Neuronal stem cell (in vitro differentiated cells): ENCODE data around the gene CASP7.

Experiments
- DNase-seq: peaks from one replicate; pipeline ENCODE4 v3.0.0-alpha.2; 2013; ENCODE audit warnings: low spot score
- H2AFZ ChIP-seq: one replicate; pipeline ENCODE4 v1.6.1; 2013; ENCODE audit warnings: mild to moderate bottlenecking, low read length, inconsistent platforms
- H2AK5ac ChIP-seq: 2 replicates; pipeline ENCODE4 v1.6.1; 2013; ENCODE audit warnings: low read depth, mild to moderate bottlenecking, inconsistent platforms, low read length, moderate library complexity, mixed read lengths
- H2BK120ac ChIP-seq: 2 replicates; pipeline ENCODE4 v1.6.1; 2013; ENCODE audit warnings: low read depth, mild to moderate bottlenecking, inconsistent platforms, low read length, moderate library complexity, mixed read lengths
- H2BK12ac ChIP-seq: one replicate; pipeline ENCODE4 v1.6.1; 2013; ENCODE audit warnings: low read length, inconsistent platforms
- H2BK15ac ChIP-seq: 2 replicates; pipeline ENCODE4 v1.6.1; 2013; ENCODE audit warnings: mild to moderate bottlenecking, low read length, inconsistent platforms, mixed read lengths
- H2BK5ac ChIP-seq: one replicate; pipeline ENCODE4 v1.6.1; 2013; ENCODE audit warnings: inconsistent platforms, mild to moderate bottlenecking, low read length, moderate library complexity
- H3K14ac ChIP-seq: one replicate; pipeline ENCODE4 v1.6.1; 2013; ENCODE audit warnings: low read length, inconsistent platforms
- H3K18ac ChIP-seq: 2 replicates; pipeline ENCODE4 v1.6.1; 2013; ENCODE audit warnings: low read length, inconsistent platforms
- H3K23ac ChIP-seq: 2 replicates; pipeline ENCODE4 v1.6.1; 2013; ENCODE audit warnings: low read depth, mild to moderate bottlenecking, mixed read lengths, low read length, inconsistent platforms; ENCODE audit not compliant: poor library complexity
- H3K27ac ChIP-seq: replicated peaks from 3 replicates; pipeline ENCODE4 v1.5.1; 2013; ENCODE audit warnings: low read length, inconsistent platforms
- H3K27me3 ChIP-seq, 3 experiments: 2 replicates each; pipeline ENCODE4 v1.6.1; 2013; ENCODE audit warnings: low read length in 3 of 3, mild to moderate bottlenecking in 2 of 3, inconsistent platforms in 1 of 3, low read depth in 1 of 3, mixed read lengths in 1 of 3, moderate library complexity in 1 of 3; ENCODE audit not compliant: control insufficient read depth in 3 of 3, insufficient read depth in 3 of 3
- H3K36me3 ChIP-seq, 2 donors: replicated peaks in 1 of 2; 2 replicates each; pipeline ENCODE4 v1.6.1; 2013; ENCODE audit warnings: low read length in 2 of 2; ENCODE audit not compliant: control insufficient read depth in 2 of 2, insufficient read depth in 2 of 2
- H3K4ac ChIP-seq: 2 replicates; pipeline ENCODE4 v1.6.1; 2013; ENCODE audit warnings: inconsistent platforms, mild to moderate bottlenecking, low read length, moderate library complexity
- H3K4me1 ChIP-seq, 2 donors: 1 replicate in 1 of 2; 2 replicates in 1 of 2; pipeline ENCODE4 v1.6.1; 2013; ENCODE audit warnings: low read length in 2 of 2, low read depth in 1 of 2; ENCODE audit not compliant: control insufficient read depth in 2 of 2, insufficient read depth in 1 of 2
- H3K4me2 ChIP-seq: one replicate; pipeline ENCODE4 v1.6.1; 2013; ENCODE audit warnings: mild to moderate bottlenecking, low read length, inconsistent platforms; ENCODE audit not compliant: insufficient read depth, poor library complexity, severe bottlenecking
- H3K4me3 ChIP-seq, 2 donors: 2 replicates each; pipeline ENCODE4 v1.5.1; 2013; ENCODE audit warnings: low read length in 2 of 2, mild to moderate bottlenecking in 2 of 2, inconsistent platforms in 1 of 2, moderate library complexity in 1 of 2
- H3K79me1 ChIP-seq: one replicate; pipeline ENCODE4 v1.6.1; 2013; ENCODE audit warnings: low read depth, mild to moderate bottlenecking, inconsistent platforms, low read length, moderate library complexity
- H3K9ac ChIP-seq: one replicate; pipeline ENCODE4 v1.6.1; 2013; ENCODE audit warnings: mild to moderate bottlenecking, low read depth, low read length, inconsistent platforms; ENCODE audit not compliant: poor library complexity
- H3K9me3 ChIP-seq, 2 donors: replicated peaks in 1 of 2; 2 replicates each; pipeline versions ENCODE3 to v1.6.1; 2013; ENCODE audit warnings: low read length in 2 of 2, mild to moderate bottlenecking in 2 of 2, inconsistent platforms in 1 of 2, low read depth in 1 of 2, mixed read lengths in 1 of 2, moderate library complexity in 1 of 2; ENCODE audit not compliant: control insufficient read depth in 2 of 2, insufficient read depth in 1 of 2
- H4K8ac ChIP-seq: one replicate; pipeline ENCODE4 v1.6.1; 2013; ENCODE audit warnings: low read depth, mild to moderate bottlenecking, inconsistent platforms, low read length, moderate library complexity
- H4K91ac ChIP-seq: one replicate; pipeline ENCODE4 v1.6.1; 2013; ENCODE audit warnings: low read length, low read depth, mild to moderate bottlenecking, inconsistent platforms; ENCODE audit not compliant: poor library complexity
- WGBS, 2 donors: extraction: QIAGEN DNeasy Blood & Tissue Kit; methylation state at CpG; one replicate each; pipeline ENCODE4 v1.1.7; 2013; ENCODE audit warnings: missing lambda C conversion rate in 2 of 2, mixed read lengths in 1 of 2; ENCODE audit not compliant: insufficient read length in 2 of 2, insufficient replicate concordance in 1 of 2; ENCODE audit errors: extremely low coverage in 2 of 2; 5-methylcytosine and 5-hydroxymethylcytosine counted together

CASP7 gene

GRCh38 chr10:113775686-113776294 lies 96.1 kb downstream of the CASP7 start:
- H3K9ac ChIP-seq: no peak overlapping the region
- H2BK15ac ChIP-seq: no peak overlapping the region
- H3K36me3 ChIP-seq: no peaks in the 10 kb centered on the region
- H3K23ac ChIP-seq: no peak overlapping the region
- peaks cover 0 to 8% (median 0%) of the 10 kb centered on the region in 3 experiments for H3K27me3 ChIP-seq
- no peak overlapping the region for H3K4ac ChIP-seq
- H3K4me1 ChIP-seq: no peaks in the 10 kb centered on the region
- no peak overlapping the region for H3K27ac ChIP-seq
- no CpG with 5 or more reads among the region's 4 CpGs for WGBS, 2 donors
- H3K79me1 ChIP-seq: no peaks in the 10 kb centered on the region
- H4K8ac ChIP-seq: no peak overlapping the region
- no peak overlapping the region for H2AFZ ChIP-seq
- no peak overlapping the region for H3K4me2 ChIP-seq
- no peak overlapping the region for H3K18ac ChIP-seq
- no peak overlapping the region for H2BK5ac ChIP-seq
- H3K14ac ChIP-seq: no peak overlapping the region
- H3K4me3 ChIP-seq: no peak overlapping the region
- DNase-seq: no peak
- H2BK120ac ChIP-seq: no peak overlapping the region
- H2AK5ac ChIP-seq: no peak overlapping the region
- no peak overlapping the region for H4K91ac ChIP-seq
- H3K9me3 ChIP-seq: no peaks in the 10 kb centered on the region
- no peak overlapping the region for H2BK12ac ChIP-seq

GRCh38 chr10:113776553-113776952 lies 96.8 kb downstream of the CASP7 start:
- Histone ChIP-seq H2BK5ac (no peak overlapping the region), H3K27ac (no peak overlapping the region), H3K9ac (no peak overlapping the region), H3K27me3 (peaks cover 0 to 8% (median 0%) of the 10 kb centered on the region in 3 experiments), H3K23ac (no peak overlapping the region), H3K9me3 (no peaks in the 10 kb centered on the region), H2BK120ac (no peak overlapping the region), H3K79me1 (no peaks in the 10 kb centered on the region), H2BK12ac (no peak overlapping the region), H2AK5ac (no peak overlapping the region), H3K14ac (no peak overlapping the region), H3K4me1 (no peaks in the 10 kb centered on the region), H3K4me3 (no peak overlapping the region), H4K8ac (no peak overlapping the region), H3K18ac (no peak overlapping the region), H4K91ac (no peak overlapping the region), H2BK15ac (no peak overlapping the region), H2AFZ (no peak overlapping the region), H3K36me3 (no peaks in the 10 kb centered on the region), H3K4ac (no peak overlapping the region), H3K4me2 (no peak overlapping the region)
- no CpG with 5 or more reads among the region's 1 CpG for WGBS, 2 donors
- no peak for DNase-seq
